B cell (primary cell): ENCODE results near the gene TRMT61A.

ENCODE experiments used
- EZH2 ChIP-seq: IDR thresholded peaks from 2 replicates; pipeline ENCODE4 v1.6.1; 2012; ENCODE audit warnings: borderline replicate concordance, low read depth, mild to moderate bottlenecking, moderate library complexity, low read length; ENCODE audit not compliant: insufficient read depth, poor library complexity, severe bottlenecking
- TF ChIP-seq, protein P1 (sequence below): fragments of 200-600 bp; IDR thresholded peaks from one replicate; pipeline ENCODE4 v1.8.0; 2022; ENCODE audit warnings: antibody characterized with exemption, mild to moderate bottlenecking

DNA sequence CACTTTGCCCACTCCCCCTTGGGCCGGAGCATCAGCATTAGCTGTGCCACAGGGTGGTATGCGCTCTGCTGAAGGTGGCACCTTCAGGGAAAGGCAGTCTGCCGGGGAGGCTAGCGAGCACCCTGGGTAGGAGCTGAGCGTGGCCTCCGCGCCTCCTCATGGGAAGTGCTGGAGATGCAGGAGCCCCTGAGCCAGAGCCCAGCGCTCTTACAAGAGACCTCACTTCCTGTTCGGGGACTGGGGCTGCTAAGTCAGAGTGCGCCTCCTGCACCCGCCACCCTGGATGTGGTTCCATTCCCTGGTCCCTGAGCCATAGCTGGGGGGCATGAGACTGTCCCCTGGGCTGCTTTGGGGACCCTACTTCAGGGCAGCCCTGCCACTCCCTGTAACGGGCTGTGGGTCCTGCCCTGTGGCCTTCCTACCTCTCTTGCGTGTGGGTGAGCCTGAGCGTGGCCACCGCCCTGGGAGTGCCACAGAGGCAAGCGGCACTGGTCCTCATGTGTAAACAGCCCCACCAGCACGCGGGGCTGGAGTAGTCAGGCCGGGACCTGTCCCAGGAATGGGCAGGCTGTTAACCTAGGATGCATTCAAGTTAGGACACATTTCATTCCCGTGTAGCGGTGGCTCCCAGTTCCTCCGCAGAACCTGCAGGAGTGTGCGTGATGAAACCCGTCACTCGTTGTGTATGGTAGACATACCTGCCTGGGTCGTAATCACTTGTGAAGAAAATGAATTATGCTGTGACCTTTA, 53.1 kb downstream of the TRMT61A start:
- TF ChIP-seq, protein P1, sequence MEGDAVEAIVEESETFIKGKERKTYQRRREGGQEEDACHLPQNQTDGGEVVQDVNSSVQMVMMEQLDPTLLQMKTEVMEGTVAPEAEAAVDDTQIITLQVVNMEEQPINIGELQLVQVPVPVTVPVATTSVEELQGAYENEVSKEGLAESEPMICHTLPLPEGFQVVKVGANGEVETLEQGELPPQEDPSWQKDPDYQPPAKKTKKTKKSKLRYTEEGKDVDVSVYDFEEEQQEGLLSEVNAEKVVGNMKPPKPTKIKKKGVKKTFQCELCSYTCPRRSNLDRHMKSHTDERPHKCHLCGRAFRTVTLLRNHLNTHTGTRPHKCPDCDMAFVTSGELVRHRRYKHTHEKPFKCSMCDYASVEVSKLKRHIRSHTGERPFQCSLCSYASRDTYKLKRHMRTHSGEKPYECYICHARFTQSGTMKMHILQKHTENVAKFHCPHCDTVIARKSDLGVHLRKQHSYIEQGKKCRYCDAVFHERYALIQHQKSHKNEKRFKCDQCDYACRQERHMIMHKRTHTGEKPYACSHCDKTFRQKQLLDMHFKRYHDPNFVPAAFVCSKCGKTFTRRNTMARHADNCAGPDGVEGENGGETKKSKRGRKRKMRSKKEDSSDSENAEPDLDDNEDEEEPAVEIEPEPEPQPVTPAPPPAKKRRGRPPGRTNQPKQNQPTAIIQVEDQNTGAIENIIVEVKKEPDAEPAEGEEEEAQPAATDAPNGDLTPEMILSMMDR = no peak
- TF ChIP-seq EZH2 = no peak
